HG03469 (cell line): ENCODE measurements around the gene UPF3A.
A peak's percentile ranks its signal among the peaks of the same experiment; 100 is the strongest.

Experiments used
- ATAC-seq: cut with Tn5 transposase; IDR thresholded peaks from one replicate; pipeline ENCODE4 v1.9.1; 2021; ENCODE audit warnings: mild to moderate bottlenecking, moderate library complexity, moderate number of reproducible peaks; ENCODE audit not compliant: unreplicated experiment

UPF3A gene

GRCh38 chr13:114303700-114304327 is 22.4 kb downstream of the UPF3A start:
- ATAC-seq = no peak

- no peak for ATAC-seq
Observed at GRCh38 chr13:114304346-114305034, 23.1 kb downstream of the UPF3A start.

- ATAC-seq = no peak
Observed at GRCh38 chr13:114309086-114309485, 27.7 kb downstream of the UPF3A start.

- no peak for ATAC-seq
Observed at GRCh38 chr13:114309806-114310410, 28.5 kb downstream of the UPF3A start.

- no peak for ATAC-seq
Observed at GRCh38 chr13:114310956-114311355, 29.6 kb downstream of the UPF3A start.

- ATAC-seq = no peak
Observed at GRCh38 chr13:114311387-114311786, 30.0 kb downstream of the UPF3A start.

- no peak for ATAC-seq
Observed at GRCh38 chr13:114311908-114312307, 30.5 kb downstream of the UPF3A start.

- ATAC-seq = no peak
Observed at GRCh38 chr13:114313061-114313860, 31.9 kb downstream of the UPF3A start.

GRCh38 chr13:114314074-114314912 is 32.9 kb downstream of the UPF3A start, which contains the start of gene CHAMP1:
Gene CHAMP1, plus strand, starts transcription at chr13:114314503. Its CDS starts 9,340 bp downstream, at chr13:114323843.
- ATAC-seq = peak; percentile 69

GRCh38 chr13:114315074-114315785 is 33.8 kb downstream of the UPF3A start:
- no peak for ATAC-seq

- no peak for ATAC-seq
Observed at GRCh38 chr13:114318624-114319023, 37.2 kb downstream of the UPF3A start.

- no peak for ATAC-seq
Observed at GRCh38 chr13:114319441-114319913, 38.1 kb downstream of the UPF3A start.

GRCh38 chr13:114320065-114320464 is 38.7 kb downstream of the UPF3A start:
- ATAC-seq = no peak

GRCh38 chr13:114321256-114321655 is 39.9 kb downstream of the UPF3A start:
- no peak for ATAC-seq

- no peak for ATAC-seq
Observed at GRCh38 chr13:114323349-114323748, 41.9 kb downstream of the UPF3A start.

GRCh38 chr13:114324334-114324733 is 42.9 kb downstream of the UPF3A start:
- ATAC-seq = no peak

GRCh38 chr13:114325729-114326128 is 44.3 kb downstream of the UPF3A start:
- ATAC-seq = no peak

- no peak for ATAC-seq
Observed at GRCh38 chr13:114328034-114328433, 46.6 kb downstream of the UPF3A start.

GRCh38 chr13:114328595-114328994 is 47.2 kb downstream of the UPF3A start:
- ATAC-seq = no peak

- ATAC-seq = no peak
Observed at GRCh38 chr13:114330086-114330485, 48.7 kb downstream of the UPF3A start.
